CD14-positive monocyte (primary cell): ENCODE data around the gene NELFA. TPM values are rescaled to one million over a fixed set of nuclear protein-coding genes. Genes with fewer than 3 reads are reported as not detected.

Experiments
- DNase-seq, 3 donors: peaks; one replicate each; pipeline ENCODE4 v3.0.0-alpha.2; 2011 to 2022
- H2AFZ ChIP-seq: 2 replicates; pipeline ENCODE4 v1.6.0; 2012; ENCODE audit warnings: mild to moderate bottlenecking, low read depth, low read length, inconsistent platforms; ENCODE audit not compliant: insufficient read depth, poor library complexity, severe bottlenecking
- H3K27ac ChIP-seq, 2 donors: 1 replicate in 1 of 2; 2 replicates in 1 of 2; pipeline ENCODE4 v1.5.1; 2012 to 2013; ENCODE audit warnings: low read length in 2 of 2, control low read depth in 1 of 2, inconsistent platforms in 1 of 2, low read depth in 1 of 2, mild to moderate bottlenecking in 1 of 2
- H3K27me3 ChIP-seq, 2 donors: one replicate each; pipeline versions ENCODE4 v1.6.0 to v1.6.1; 2011 to 2013; ENCODE audit warnings: low read length in 2 of 2; ENCODE audit not compliant: control insufficient read depth in 2 of 2, insufficient read depth in 2 of 2
- H3K36me3 ChIP-seq, 2 donors: replicated peaks in 1 of 2; 1 replicate in 1 of 2; 2 replicates in 1 of 2; pipeline versions ENCODE4 v1.5.1 to v1.6.1; 2012 to 2013; ENCODE audit warnings: low read length in 2 of 2, control low read depth in 1 of 2, inconsistent platforms in 1 of 2, mild to moderate bottlenecking in 1 of 2; ENCODE audit not compliant: insufficient read depth in 2 of 2, control insufficient read depth in 1 of 2
- H3K4me1 ChIP-seq, 2 donors: 1 replicate in 1 of 2; 2 replicates in 1 of 2; pipeline versions ENCODE4 v1.5.1 to v1.6.1; 2012 to 2013; ENCODE audit warnings: low read length in 2 of 2, control low read depth in 1 of 2, inconsistent platforms in 1 of 2, mild to moderate bottlenecking in 1 of 2, moderate library complexity in 1 of 2; ENCODE audit not compliant: insufficient read depth in 2 of 2, control insufficient read depth in 1 of 2
- H3K4me2 ChIP-seq: replicated peaks from 2 replicates; pipeline ENCODE3; 2012; ENCODE audit warnings: low read length, moderate library complexity, mild to moderate bottlenecking; ENCODE audit not compliant: poor library complexity, severe bottlenecking; ENCODE audit errors: extremely low read depth
- H3K4me3 ChIP-seq, 3 experiments: fragments of 200-600 bp in 1 of 3; sonication (generic) in 1 of 3; replicated peaks in 1 of 3; 1 replicate in 2 of 3; 2 replicates in 1 of 3; pipeline ENCODE4 v1.5.1; 2011 to 2013; ENCODE audit warnings: low read length in 3 of 3, mild to moderate bottlenecking in 3 of 3, control low read depth in 2 of 3, low read depth in 2 of 3, inconsistent platforms in 1 of 3, moderate library complexity in 1 of 3
- H3K79me2 ChIP-seq: 2 replicates; pipeline ENCODE4 v1.6.0; 2012; ENCODE audit warnings: mild to moderate bottlenecking, control low read depth, inconsistent platforms, low read length, moderate library complexity; ENCODE audit not compliant: insufficient read depth
- H3K9ac ChIP-seq: 2 replicates; pipeline ENCODE4 v1.6.0; 2017; ENCODE audit warnings: low read length, mild to moderate bottlenecking; ENCODE audit not compliant: insufficient read depth, poor library complexity, severe bottlenecking
- H3K9me3 ChIP-seq, 2 donors: replicated peaks in 1 of 2; 1 replicate in 1 of 2; 2 replicates in 1 of 2; pipeline versions ENCODE4 v1.5.1 to v1.6.1; 2012 to 2013; ENCODE audit warnings: low read length in 2 of 2, control low read depth in 1 of 2; ENCODE audit not compliant: control insufficient read depth in 1 of 2, insufficient read depth in 1 of 2
- H4K20me1 ChIP-seq: 2 replicates; pipeline ENCODE4 v1.6.0; 2012; ENCODE audit warnings: mild to moderate bottlenecking, low read length, control low read depth, moderate library complexity; ENCODE audit not compliant: insufficient read depth
- H3K27ac Mint-ChIP-seq, 7 donors: one replicate each; pipeline ENCODE4 v1.8.0; 2020; ENCODE audit warnings: mild to moderate bottlenecking in 7 of 7, mixed read lengths in 7 of 7, moderate library complexity in 6 of 7, inconsistent platforms in 2 of 7
- H3K27me3 Mint-ChIP-seq, 3 donors: one replicate each; pipeline ENCODE4 v1.8.0; 2021 to 2022; ENCODE audit warnings: low read depth in 3 of 3, mild to moderate bottlenecking in 3 of 3, mixed read lengths in 3 of 3, moderate library complexity in 3 of 3, inconsistent platforms in 1 of 3
- H3K36me3 Mint-ChIP-seq, 2 donors: one replicate each; pipeline ENCODE4 v1.8.0; 2020; ENCODE audit warnings: mixed read lengths in 2 of 2, inconsistent platforms in 1 of 2, mild to moderate bottlenecking in 1 of 2
- H3K4me1 Mint-ChIP-seq: one replicate; pipeline ENCODE4 v1.8.0; 2020; ENCODE audit warnings: mild to moderate bottlenecking, mixed read lengths
- H3K4me3 Mint-ChIP-seq, 2 donors: one replicate each; pipeline ENCODE4 v1.8.0; 2020; ENCODE audit warnings: mild to moderate bottlenecking in 2 of 2, mixed read lengths in 2 of 2, moderate library complexity in 1 of 2
- H3K9me3 Mint-ChIP-seq, 7 donors: one replicate each; pipeline ENCODE4 v1.8.0; 2020 to 2022; ENCODE audit warnings: mixed read lengths in 7 of 7, mild to moderate bottlenecking in 6 of 7, moderate library complexity in 6 of 7, inconsistent platforms in 2 of 7
- CTCF ChIP-seq: fragments of 200-600 bp; IDR thresholded peaks from one replicate; pipeline ENCODE4 v1.8.0; 2022; ENCODE audit warnings: antibody characterized with exemption, mild to moderate bottlenecking
- WGBS: methylation state at CpG from one replicate; pipeline ENCODE4 v1.1.5; 2013; ENCODE audit warnings: missing lambda C conversion rate; ENCODE audit not compliant: insufficient coverage; 5-methylcytosine and 5-hydroxymethylcytosine counted together
- intact Hi-C, 2 donors: fragments of 100-400 bp; cut with micrococcal nuclease; formaldehyde crosslinking; loops; one replicate each; pipeline versions ENCODE4 v1.15.0 to v1.15.1; 2023
- polyA plus RNA-seq, 3 donors: library from polyadenylated mRNA; depleted of rRNA in 1 of 3; unstranded in 2 of 3; stranded (reverse) in 1 of 3; fragments of 300-500 nt in 2 of 3; fragments of >200 nt in 1 of 3; fragmentation: Illumina TruSeq in 2 of 3; gene quantifications; 1 replicate in 2 of 3; 2 replicates in 1 of 3; pipeline ENCODE4 v1.2.3, GENCODE V29; 2012 to 2021

The NELFA gene
- polyA plus RNA-seq, 3 donors: 10.0 to 22.1 (median 10.5) TPM

GRCh38 chr4:1952719-1953118 lies 56.1 kb downstream of the NELFA start:
- no peaks in the 10 kb centered on the region for H4K20me1 ChIP-seq
- no peak overlapping the region for H3K4me3 ChIP-seq
- no peaks in the 10 kb centered on the region for H3K9me3 Mint-ChIP-seq
- TF ChIP-seq CTCF: no peak
- peaks cover 56 to 96% of the 10 kb centered on the region in 2 donors for H3K36me3 Mint-ChIP-seq
- intact Hi-C loops: no loop called here
- no peak overlapping the region for H3K4me2 ChIP-seq
- no peaks in the 10 kb centered on the region for H3K4me1 ChIP-seq
- peak overlapping the region in 1 of 7 donors; percentile 22 for H3K27ac Mint-ChIP-seq
- no peaks in the 10 kb centered on the region for H3K27me3 ChIP-seq
- H3K79me2 ChIP-seq: no peaks in the 10 kb centered on the region
- no peak overlapping the region for H3K27ac ChIP-seq
- peaks cover 51 to 94% of the 10 kb centered on the region in 2 donors for H3K36me3 ChIP-seq
- H3K4me3 Mint-ChIP-seq: no peak overlapping the region
- H3K9me3 ChIP-seq: no peaks in the 10 kb centered on the region
- no peaks in the 10 kb centered on the region for H3K4me1 Mint-ChIP-seq
- no peak overlapping the region for H3K9ac ChIP-seq
- H3K27me3 Mint-ChIP-seq: peaks cover 0 to 1% (median 0%) of the 10 kb centered on the region in 3 donors
- H2AFZ ChIP-seq: no peak overlapping the region
- DNase-seq: no peak
- WGBS: 100% methylated on average over 2 of the region's 5 CpGs

GRCh38 chr4:1952058-1952700 lies 56.6 kb downstream of the NELFA start:
- WGBS: 95% methylated on average over 20 of the region's 20 CpGs
- H2AFZ ChIP-seq: no peak overlapping the region
- H3K27ac ChIP-seq: no peak overlapping the region

More at GRCh38 chr4:1952058-1952700, 56.6 kb downstream of the NELFA start:
- intact Hi-C loops: no loop called here
- Mint-ChIP-seq H3K27ac (peak overlapping the region in 1 of 7 donors; percentile 37), H3K4me1 (no peaks in the 10 kb centered on the region), H3K4me3 (no peak overlapping the region), H3K36me3 (peaks cover 55 to 91% of the 10 kb centered on the region in 2 donors), H3K9me3 (no peaks in the 10 kb centered on the region), H3K27me3 (peaks cover 0 to 1% (median 0%) of the 10 kb centered on the region in 3 donors)
- Histone ChIP-seq H4K20me1 (no peaks in the 10 kb centered on the region), H3K9me3 (no peaks in the 10 kb centered on the region), H3K36me3 (peaks cover 48 to 94% of the 10 kb centered on the region in 2 donors), H3K79me2 (no peaks in the 10 kb centered on the region), H3K9ac (no peak overlapping the region), H3K4me2 (no peak overlapping the region), H3K4me3 (no peak overlapping the region), H3K4me1 (no peaks in the 10 kb centered on the region), H3K27me3 (no peaks in the 10 kb centered on the region)
- TF ChIP-seq CTCF: no peak
- no peak for DNase-seq
